ENCODE results near the gene LIN54.

DNA sequence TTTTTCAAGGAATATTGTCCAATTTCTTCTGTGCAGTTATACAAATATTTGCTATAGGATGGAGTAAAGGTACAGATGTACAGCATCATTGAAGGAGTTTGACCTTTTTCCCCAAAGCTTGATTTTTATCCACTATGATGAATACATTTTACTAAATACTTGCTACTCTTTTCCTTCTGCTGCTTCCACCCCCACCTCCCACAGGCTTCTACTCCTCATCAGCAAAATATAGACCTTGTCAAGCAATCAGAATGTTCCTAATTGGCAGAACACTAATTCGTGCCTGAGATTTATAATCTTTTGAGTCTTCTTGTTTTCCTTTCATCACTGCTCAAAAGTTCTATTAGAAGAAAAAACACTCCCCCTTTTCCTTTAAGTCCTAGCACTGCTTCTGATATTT is 113.9 kb downstream of the LIN54 start:
- TF ChIP-seq, protein P1, sequence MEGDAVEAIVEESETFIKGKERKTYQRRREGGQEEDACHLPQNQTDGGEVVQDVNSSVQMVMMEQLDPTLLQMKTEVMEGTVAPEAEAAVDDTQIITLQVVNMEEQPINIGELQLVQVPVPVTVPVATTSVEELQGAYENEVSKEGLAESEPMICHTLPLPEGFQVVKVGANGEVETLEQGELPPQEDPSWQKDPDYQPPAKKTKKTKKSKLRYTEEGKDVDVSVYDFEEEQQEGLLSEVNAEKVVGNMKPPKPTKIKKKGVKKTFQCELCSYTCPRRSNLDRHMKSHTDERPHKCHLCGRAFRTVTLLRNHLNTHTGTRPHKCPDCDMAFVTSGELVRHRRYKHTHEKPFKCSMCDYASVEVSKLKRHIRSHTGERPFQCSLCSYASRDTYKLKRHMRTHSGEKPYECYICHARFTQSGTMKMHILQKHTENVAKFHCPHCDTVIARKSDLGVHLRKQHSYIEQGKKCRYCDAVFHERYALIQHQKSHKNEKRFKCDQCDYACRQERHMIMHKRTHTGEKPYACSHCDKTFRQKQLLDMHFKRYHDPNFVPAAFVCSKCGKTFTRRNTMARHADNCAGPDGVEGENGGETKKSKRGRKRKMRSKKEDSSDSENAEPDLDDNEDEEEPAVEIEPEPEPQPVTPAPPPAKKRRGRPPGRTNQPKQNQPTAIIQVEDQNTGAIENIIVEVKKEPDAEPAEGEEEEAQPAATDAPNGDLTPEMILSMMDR (IDR thresholded peaks at IDR 0.05; ENCODE audit: low read depth, low read length, missing input control), result no peak
- TF ChIP-seq YY1 (IDR thresholded peaks at IDR 0.05), result no peak
